H1 (cell line): ENCODE measurements around the gene CHRNA10. TPM values are rescaled to one million over a fixed set of nuclear protein-coding genes. Genes with fewer than 3 reads are reported as not detected.

ENCODE experiments used
- CHD7 ChIP-seq: fragments of 300-600 bp; sonication (generic); IDR thresholded peaks from 2 replicates; pipeline ENCODE4 v1.7.1; 2012; ENCODE audit warnings: low read length, moderate library complexity, mild to moderate bottlenecking, inconsistent platforms; ENCODE audit not compliant: insufficient replicate concordance
- CREB1 ChIP-seq: IDR thresholded peaks from 2 replicates; pipeline ENCODE4 v1.6.1; 2012; ENCODE audit warnings: inconsistent platforms
- CTCF ChIP-seq, 3 experiments: IDR thresholded peaks; 1 replicate in 2 of 3; 2 replicates in 1 of 3; pipeline versions ENCODE4 v1.5.1 to v1.6.1; 2011; ENCODE audit warnings: low read length in 3 of 3, mild to moderate bottlenecking in 3 of 3, inconsistent platforms in 2 of 3, low read depth in 1 of 3, moderate library complexity in 1 of 3; ENCODE audit not compliant: insufficient read depth in 1 of 3; ENCODE audit errors: control extremely low read depth in 1 of 3
- FOSL1 ChIP-seq: IDR thresholded peaks from 2 replicates; pipeline ENCODE4 v1.6.1; 2011; ENCODE audit warnings: mild to moderate bottlenecking, low read depth, low read length, moderate library complexity; ENCODE audit not compliant: insufficient read depth
- GTF2F1 ChIP-seq: IDR thresholded peaks from 2 replicates; pipeline ENCODE4 v1.6.1; 2012; ENCODE audit warnings: low read depth, low read length, improper control_type of control experiment, borderline replicate concordance
- POU5F1 ChIP-seq: IDR thresholded peaks from 2 replicates; pipeline ENCODE4 v1.6.1; 2011; ENCODE audit warnings: low read depth, mild to moderate bottlenecking, low read length, moderate library complexity
- SIRT6 ChIP-seq: IDR thresholded peaks from one replicate; pipeline ENCODE4 v1.7.1; 2012; ENCODE audit warnings: low read length, inconsistent platforms
- TAF7 ChIP-seq: optimal IDR thresholded peaks from 2 replicates; pipeline ENCODE3; 2011; ENCODE audit warnings: low read depth, mild to moderate bottlenecking, inconsistent platforms, low read length, moderate library complexity, borderline replicate concordance
- YY1 ChIP-seq: IDR thresholded peaks from 2 replicates; pipeline ENCODE4 v1.6.1; 2011; ENCODE audit warnings: low read depth, mild to moderate bottlenecking, low read length
- polyA plus RNA-seq, 7 experiments: library from polyadenylated mRNA; depleted of rRNA in 3 of 7; stranded (reverse) in 5 of 7; unstranded in 2 of 7; fragments of >200 nt in 5 of 7; fragments of 200-250 nt in 2 of 7; gene quantifications; 1 replicate in 5 of 7; 2 replicates in 1 of 7; 4 replicates in 1 of 7; pipeline versions ENCODE4 v1.2.1 to v1.2.3, GENCODE V29; 2011 to 2013; ENCODE audit warnings: missing spikeins in 2 of 7, mixed read lengths in 2 of 7
- total RNA-seq: library from RNA; stranded (reverse); fragmentation: NEBNext Ultra II Directional; extraction: Animal tissue kit (Norgen Biotek cat#: 25700); gene quantifications from 2 replicates; pipeline ENCODE4 v1.2.1, GENCODE V29; 2021

The CHRNA10 gene
- total and polyA plus RNA-seq, 2 of the 8 experiments (the other 6 are each of a cell fraction or from before 2014, with no cell fraction given), result 0.68 to 1.3 TPM

- TF ChIP-seq CTCF (IDR thresholded peaks at IDR 0.05; ENCODE audit: control extremely low read depth in 1 of 3, insufficient read depth in 1 of 3, low read depth in 1 of 3, low read length in 3 of 3) (no peak), CHD7 (no peak), SIRT6 (no peak), FOSL1 (no peak), YY1 (no peak), TAF7 (no peak), POU5F1 (no peak), GTF2F1 (no peak), CREB1 (no peak)
Measured at GRCh38 chr11:3627291-3627690, 43.9 kb downstream of the CHRNA10 start (continued).
